ENCODE results near the gene RIBC2.

DNA sequence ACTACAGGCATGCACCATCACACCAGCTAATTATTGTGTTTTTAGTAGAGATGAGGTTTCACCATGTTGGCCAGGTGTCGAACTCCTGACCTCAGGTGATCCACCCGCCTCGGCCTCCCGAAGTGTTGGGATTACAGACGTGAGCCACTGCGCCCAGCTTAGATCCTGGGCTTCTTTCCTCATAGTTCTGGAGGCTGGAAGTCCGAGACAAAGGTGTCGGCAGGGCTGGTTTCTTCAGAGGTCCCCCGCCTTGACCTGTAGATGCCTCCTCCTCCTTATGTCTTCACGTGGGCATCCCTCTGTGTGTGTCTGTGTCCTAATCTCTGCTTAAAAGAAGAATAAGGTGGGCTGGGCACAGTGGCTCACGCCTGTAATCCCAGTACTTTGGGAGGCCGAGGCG is 45.0 kb downstream of the RIBC2 start:
- TF ChIP-seq, protein P1, sequence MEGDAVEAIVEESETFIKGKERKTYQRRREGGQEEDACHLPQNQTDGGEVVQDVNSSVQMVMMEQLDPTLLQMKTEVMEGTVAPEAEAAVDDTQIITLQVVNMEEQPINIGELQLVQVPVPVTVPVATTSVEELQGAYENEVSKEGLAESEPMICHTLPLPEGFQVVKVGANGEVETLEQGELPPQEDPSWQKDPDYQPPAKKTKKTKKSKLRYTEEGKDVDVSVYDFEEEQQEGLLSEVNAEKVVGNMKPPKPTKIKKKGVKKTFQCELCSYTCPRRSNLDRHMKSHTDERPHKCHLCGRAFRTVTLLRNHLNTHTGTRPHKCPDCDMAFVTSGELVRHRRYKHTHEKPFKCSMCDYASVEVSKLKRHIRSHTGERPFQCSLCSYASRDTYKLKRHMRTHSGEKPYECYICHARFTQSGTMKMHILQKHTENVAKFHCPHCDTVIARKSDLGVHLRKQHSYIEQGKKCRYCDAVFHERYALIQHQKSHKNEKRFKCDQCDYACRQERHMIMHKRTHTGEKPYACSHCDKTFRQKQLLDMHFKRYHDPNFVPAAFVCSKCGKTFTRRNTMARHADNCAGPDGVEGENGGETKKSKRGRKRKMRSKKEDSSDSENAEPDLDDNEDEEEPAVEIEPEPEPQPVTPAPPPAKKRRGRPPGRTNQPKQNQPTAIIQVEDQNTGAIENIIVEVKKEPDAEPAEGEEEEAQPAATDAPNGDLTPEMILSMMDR (optimal IDR thresholded peaks at IDR 0.05 in 1 of 3, IDR thresholded peaks at IDR 0.05 in 1 of 3, conservative IDR thresholded peaks at IDR 0.05 in 1 of 3; ENCODE audit: extremely low read depth in 1 of 3, insufficient read depth in 2 of 3, low read length in 3 of 3), result no peak
- TF ChIP-seq EZH2 (IDR thresholded peaks at IDR 0.05; ENCODE audit: low read length), result no peak

Data from keratinocyte (primary cell).